ENCODE results near the gene CRYBA4. TPM values are rescaled to one million over a fixed set of nuclear protein-coding genes. Genes with fewer than 3 reads are reported as not detected.

The CRYBA4 gene
- total RNA-seq, 2 donors from 2014 or later = 0.47 TPM; not detected in 1

DNA sequence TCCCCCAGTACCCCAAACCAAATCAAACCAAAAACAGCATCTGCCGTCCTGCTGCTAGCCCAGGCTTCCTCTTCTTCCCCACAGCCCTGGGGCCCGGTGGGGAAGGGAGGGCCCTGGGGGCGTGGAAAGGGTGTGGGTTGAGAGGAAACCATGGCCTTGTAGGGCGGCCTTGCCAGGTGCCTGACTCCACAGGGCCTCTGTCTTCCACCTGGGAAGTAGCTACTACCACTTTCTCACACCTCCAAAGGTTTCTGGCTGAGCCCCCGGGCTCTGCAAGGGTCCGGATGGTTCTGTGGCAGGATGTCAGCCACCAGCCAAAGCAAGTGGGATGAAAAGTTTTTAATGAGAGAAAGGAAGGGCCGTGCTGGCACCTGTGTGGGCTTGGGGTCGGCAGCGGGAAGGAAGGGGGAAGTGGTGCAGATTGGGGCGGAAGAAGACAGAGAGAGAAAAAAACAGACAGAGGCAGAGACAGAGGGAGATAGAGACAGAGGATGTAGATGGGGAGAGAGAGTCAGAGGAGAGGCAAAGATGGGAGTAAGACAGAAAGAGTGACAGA, 42.4 kb upstream of the CRYBA4 start:
- Histone ChIP-seq H3K4me1 (no peaks in the 10 kb centered on the region), H3K27ac (no peak overlapping the region), H3K27me3 (no peaks in the 10 kb centered on the region), H3K9me3 (no peaks in the 10 kb centered on the region), H3K36me3 (no peaks in the 10 kb centered on the region), H3K4me3 (no peak overlapping the region), H3K9ac (ENCODE audit: low read depth in 2 of 2, low read length in 2 of 2) (no peak overlapping the region)
- TF ChIP-seq, protein P1, sequence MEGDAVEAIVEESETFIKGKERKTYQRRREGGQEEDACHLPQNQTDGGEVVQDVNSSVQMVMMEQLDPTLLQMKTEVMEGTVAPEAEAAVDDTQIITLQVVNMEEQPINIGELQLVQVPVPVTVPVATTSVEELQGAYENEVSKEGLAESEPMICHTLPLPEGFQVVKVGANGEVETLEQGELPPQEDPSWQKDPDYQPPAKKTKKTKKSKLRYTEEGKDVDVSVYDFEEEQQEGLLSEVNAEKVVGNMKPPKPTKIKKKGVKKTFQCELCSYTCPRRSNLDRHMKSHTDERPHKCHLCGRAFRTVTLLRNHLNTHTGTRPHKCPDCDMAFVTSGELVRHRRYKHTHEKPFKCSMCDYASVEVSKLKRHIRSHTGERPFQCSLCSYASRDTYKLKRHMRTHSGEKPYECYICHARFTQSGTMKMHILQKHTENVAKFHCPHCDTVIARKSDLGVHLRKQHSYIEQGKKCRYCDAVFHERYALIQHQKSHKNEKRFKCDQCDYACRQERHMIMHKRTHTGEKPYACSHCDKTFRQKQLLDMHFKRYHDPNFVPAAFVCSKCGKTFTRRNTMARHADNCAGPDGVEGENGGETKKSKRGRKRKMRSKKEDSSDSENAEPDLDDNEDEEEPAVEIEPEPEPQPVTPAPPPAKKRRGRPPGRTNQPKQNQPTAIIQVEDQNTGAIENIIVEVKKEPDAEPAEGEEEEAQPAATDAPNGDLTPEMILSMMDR (IDR thresholded peaks at IDR 0.05) = no peak
- intact Hi-C loops (cut with DNase I) = no loop called here
- peak; percentile 35 for DNase-seq

DNA sequence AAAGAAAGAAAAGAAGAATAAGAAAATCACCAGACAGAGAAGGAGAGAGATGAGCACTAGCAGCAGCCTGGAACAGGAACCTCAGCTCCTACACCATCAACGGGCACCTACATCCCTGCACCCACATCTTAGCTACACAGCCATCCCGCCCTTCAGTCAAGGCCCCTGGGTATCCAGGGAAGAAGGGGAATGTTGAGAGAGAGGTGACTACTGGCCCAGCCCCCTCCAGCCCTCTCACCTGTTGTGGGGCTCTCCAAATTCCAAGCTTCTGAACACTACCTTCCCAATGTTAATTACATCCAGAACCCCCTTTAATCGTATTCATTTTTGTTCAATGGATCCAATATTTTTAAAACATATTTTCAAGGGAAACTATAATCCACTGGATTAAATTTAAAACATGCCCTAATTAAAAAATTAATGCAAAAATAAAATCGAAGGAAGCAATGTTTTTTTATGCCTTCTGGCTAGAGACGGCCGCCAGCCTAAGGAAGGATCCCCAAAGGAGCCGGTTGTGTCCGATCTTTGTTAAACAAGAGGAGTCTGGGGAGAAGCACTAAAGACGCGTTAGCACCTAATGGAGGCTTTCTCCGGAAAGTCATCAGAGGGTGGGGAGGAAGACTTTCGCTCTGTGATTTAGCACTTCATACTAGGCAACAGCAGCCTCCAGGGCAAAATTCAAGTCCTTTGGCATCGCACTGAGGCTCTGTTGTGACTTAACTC, 41.4 kb upstream of the CRYBA4 start:
- H3K36me3 ChIP-seq = no peaks in the 10 kb centered on the region
- TF ChIP-seq, protein P1 (IDR thresholded peaks at IDR 0.05) = no peak
- no peak overlapping the region for H3K9ac ChIP-seq (ENCODE audit: low read depth in 2 of 2, low read length in 2 of 2)
- H3K9me3 ChIP-seq = no peaks in the 10 kb centered on the region
- H3K27ac ChIP-seq = no peak overlapping the region
- no peak for DNase-seq
- intact Hi-C loops (cut with DNase I) = no loop called here
- no peaks in the 10 kb centered on the region for H3K27me3 ChIP-seq
- H3K4me1 ChIP-seq = no peaks in the 10 kb centered on the region
- no peak overlapping the region for H3K4me3 ChIP-seq

DNA sequence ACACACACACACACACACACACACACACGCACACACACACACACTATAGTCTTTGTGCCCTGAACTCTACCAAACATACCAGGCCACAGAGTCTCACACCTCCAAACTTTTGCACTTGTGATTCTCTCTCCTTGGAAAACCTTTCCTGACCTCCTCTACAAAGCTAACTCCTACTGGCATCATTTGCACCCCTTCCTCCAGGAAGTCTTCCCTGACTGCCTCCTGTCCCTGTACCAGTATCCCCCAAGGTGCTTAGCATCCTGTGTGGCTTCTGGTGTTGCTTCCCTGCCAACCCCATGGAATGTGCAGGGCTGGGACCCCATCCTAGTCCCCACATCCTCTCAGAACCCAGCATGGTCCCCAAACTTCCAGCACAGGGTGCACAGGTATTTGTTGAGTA, 40.7 kb upstream of the CRYBA4 start:
- H3K27ac ChIP-seq = no peak overlapping the region
- H3K9ac ChIP-seq (ENCODE audit: low read depth in 2 of 2, low read length in 2 of 2) = no peak overlapping the region
- no peaks in the 10 kb centered on the region for H3K36me3 ChIP-seq
- no peaks in the 10 kb centered on the region for H3K9me3 ChIP-seq
- intact Hi-C loops (cut with DNase I) = no loop called here
- no peaks in the 10 kb centered on the region for H3K27me3 ChIP-seq
- DNase-seq = no peak
- no peak overlapping the region for H3K4me3 ChIP-seq
- TF ChIP-seq, protein P1 (IDR thresholded peaks at IDR 0.05) = no peak
- no peaks in the 10 kb centered on the region for H3K4me1 ChIP-seq

DNA sequence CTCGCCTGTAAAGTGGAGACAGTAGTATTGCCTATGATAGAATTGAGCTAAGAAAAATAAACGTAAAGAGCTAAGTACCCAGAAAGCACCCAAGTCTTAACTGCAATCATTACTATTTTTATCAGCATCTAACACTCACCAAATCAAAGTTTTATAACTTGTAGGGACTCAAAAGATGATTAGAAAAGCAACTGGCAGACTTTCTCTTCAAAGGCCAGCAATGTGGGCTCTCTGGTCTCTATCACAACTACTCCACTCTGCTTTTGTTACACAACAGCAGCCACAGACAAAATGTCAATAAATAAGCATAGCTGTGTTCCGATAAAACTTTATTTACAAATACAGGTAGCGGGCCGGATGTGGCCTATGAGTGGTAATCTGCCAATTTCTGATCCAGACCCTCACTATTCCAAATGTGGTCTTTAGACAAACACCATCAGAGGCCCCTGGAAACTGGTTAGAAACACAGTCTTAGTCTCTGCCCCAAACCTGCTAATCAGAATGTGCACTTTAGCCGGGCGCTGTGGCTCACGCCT, 40.1 kb upstream of the CRYBA4 start:
- TF ChIP-seq, protein P1 (IDR thresholded peaks at IDR 0.05) = no peak
- Histone ChIP-seq H3K4me1 (no peaks in the 10 kb centered on the region), H3K4me3 (no peak overlapping the region), H3K9me3 (no peaks in the 10 kb centered on the region), H3K36me3 (no peaks in the 10 kb centered on the region), H3K27ac (no peak overlapping the region), H3K27me3 (no peaks in the 10 kb centered on the region), H3K9ac (ENCODE audit: low read depth in 2 of 2, low read length in 2 of 2) (no peak overlapping the region)
- DNase-seq = no peak
- intact Hi-C loops (cut with DNase I) = no loop called here

DNA sequence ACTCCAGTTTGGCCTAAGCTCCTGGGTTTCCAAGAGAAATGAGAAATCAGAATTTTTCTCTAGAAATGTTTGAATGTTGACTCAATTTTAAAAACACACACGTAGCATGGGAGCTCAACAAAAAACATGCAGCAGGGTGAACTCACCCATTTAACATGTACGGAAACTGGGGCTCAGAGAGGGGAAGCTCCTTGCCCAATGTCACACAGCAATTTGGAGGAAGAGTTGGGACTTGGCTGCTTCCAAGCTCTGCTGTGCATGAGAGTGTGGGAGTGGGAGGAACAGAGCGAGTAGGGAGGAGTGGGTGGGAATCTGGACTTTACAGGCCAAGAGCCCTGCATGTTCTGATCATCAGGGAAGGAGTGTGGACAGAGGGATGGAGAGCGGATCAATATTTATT, 37.8 kb upstream of the CRYBA4 start:
- no peak for DNase-seq
- H3K36me3 ChIP-seq = no peaks in the 10 kb centered on the region
- no peak overlapping the region for H3K27ac ChIP-seq
- TF ChIP-seq, protein P1 (IDR thresholded peaks at IDR 0.05) = no peak
- no peaks in the 10 kb centered on the region for H3K4me1 ChIP-seq
- intact Hi-C loops (cut with DNase I) = no loop called here
- H3K9me3 ChIP-seq = no peaks in the 10 kb centered on the region
- H3K4me3 ChIP-seq = no peak overlapping the region
- H3K9ac ChIP-seq (ENCODE audit: low read depth in 2 of 2, low read length in 2 of 2) = no peak overlapping the region
- H3K27me3 ChIP-seq = no peaks in the 10 kb centered on the region

Data from colonic mucosa (tissue), 4 donors.